Purkinje cell (primary cell): Measurements from ENCODE around the gene CCL13. TPM values are rescaled to one million over a fixed set of nuclear protein-coding genes. Genes with fewer than 3 reads are reported as not detected.

ENCODE experiments used
- polyA plus RNA-seq: library from polyadenylated mRNA; unstranded; fragments of >200 nt; fragmentation: Nextera tagmentation; gene quantifications from 2 replicates; pipeline ENCODE4 v1.2.1, GENCODE V29; 2014

CCL13 gene
- not detected in 2 replicates for polyA plus RNA-seq

GRCh38 chr17:34356194-34356593 lies at the start of gene CCL13:
CCL13 (plus strand) TSS chr17:34356480; CDS start chr17:34356527, 47 bp downstream.

GRCh38 chr17:34319039-34319483 lies 37.2 kb upstream of the CCL13 start, which contains the start of gene CCL8:
CCL8 (plus strand) TSS chr17:34319435; CDS start chr17:34319502, 67 bp downstream.

DNA sequence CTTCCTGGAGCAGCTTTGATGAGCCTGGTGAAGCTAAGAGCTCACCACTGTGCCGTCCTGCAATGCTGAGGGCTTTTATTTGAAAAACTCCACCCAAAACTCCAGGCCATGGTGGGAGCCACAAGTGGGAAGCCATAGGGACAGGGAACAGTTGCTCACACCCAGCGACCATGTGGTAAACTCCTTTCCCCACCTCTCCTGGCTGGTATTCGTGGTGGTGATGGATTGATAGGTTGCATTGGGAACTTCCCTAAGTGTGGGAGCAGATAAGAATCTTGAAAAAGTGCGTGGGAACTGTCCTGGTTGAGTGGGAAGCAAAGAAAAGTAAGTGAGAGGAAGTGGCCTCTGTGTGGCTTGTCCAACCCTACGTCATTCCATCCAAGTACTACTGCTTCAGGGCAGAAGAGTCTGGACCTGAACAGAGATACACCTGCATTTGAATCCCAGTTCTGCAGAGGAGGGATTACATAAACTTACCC lies 6.9 kb downstream of the CCL13 start, which contains the start of gene CCL1:
CCL1 (minus strand) TSS at position 51 of the 479 bp plus-strand sequence. CDS start 72 bp downstream, outside the sequence.

Other genes with a start within 250 kb of the CCL13 start
- gene CCL2, start 101.2 kb upstream of the CCL13 start, polyA plus RNA-seq: 2.6 TPM in 1 of 2 replicates, not detected in the other
- gene CCL7, start 86.3 kb upstream of the CCL13 start, polyA plus RNA-seq: not detected in 2 replicates
- gene CCL11, start 70.7 kb upstream of the CCL13 start, polyA plus RNA-seq: not detected in 2 replicates
- gene CCL8, start 37.0 kb upstream of the CCL13 start, polyA plus RNA-seq: not detected in 2 replicates
- gene CCL1, start 6.8 kb downstream of the CCL13 start, polyA plus RNA-seq: not detected in 2 replicates
- gene TMEM132E, start 223.1 kb downstream of the CCL13 start, polyA plus RNA-seq: not detected in 2 replicates